VCaP (cell line): ENCODE measurements around the gene CEMIP.

ENCODE experiments used
- H3K27ac ChIP-seq: fragments of 450-650 bp; 2 replicates; pipeline ENCODE4 v1.5.1; 2017
- CTCF ChIP-seq: fragments of 450-650 bp; conservative IDR thresholded peaks from 2 replicates; pipeline ENCODE4 v1.5.1; 2017; ENCODE audit warnings: mild to moderate bottlenecking, moderate library complexity

The CEMIP gene

GRCh38 chr15:80931721-80932512 is 152.7 kb downstream of the CEMIP start:
- TF ChIP-seq CTCF, result no peak
- H3K27ac ChIP-seq, result no peak overlapping the region

- no peak overlapping the region for H3K27ac ChIP-seq
- no peak for TF ChIP-seq CTCF
Measured at GRCh38 chr15:80932513-80932815, 153.3 kb downstream of the CEMIP start.

GRCh38 chr15:80932989-80933388 is 153.8 kb downstream of the CEMIP start:
- no peak for TF ChIP-seq CTCF
- no peak overlapping the region for H3K27ac ChIP-seq

DNA sequence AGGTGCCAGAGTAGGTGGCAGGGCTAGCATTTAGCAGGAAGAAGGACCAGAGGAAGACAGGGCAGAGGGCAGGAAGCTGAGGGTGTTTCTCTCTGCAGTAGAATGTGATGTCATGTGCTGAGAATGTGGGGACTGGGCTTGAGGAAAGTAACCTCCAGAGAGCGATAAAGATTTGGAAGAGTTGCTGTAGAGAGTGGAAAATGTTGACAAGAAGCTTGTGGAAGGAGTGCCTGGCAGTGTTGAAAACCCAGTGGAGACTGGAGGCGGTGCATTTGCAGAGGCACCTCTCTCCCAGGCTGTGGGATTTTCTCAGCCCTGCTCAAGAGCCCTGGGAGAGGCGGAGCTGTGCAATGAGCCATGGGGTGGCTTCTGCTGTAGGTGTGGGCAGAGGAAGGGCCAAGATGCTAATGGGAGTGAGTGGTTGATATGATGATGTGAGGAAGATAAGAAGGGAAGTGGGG is 155.6 kb downstream of the CEMIP start:
- H3K27ac ChIP-seq, result no peak overlapping the region
- TF ChIP-seq CTCF, result no peak

DNA sequence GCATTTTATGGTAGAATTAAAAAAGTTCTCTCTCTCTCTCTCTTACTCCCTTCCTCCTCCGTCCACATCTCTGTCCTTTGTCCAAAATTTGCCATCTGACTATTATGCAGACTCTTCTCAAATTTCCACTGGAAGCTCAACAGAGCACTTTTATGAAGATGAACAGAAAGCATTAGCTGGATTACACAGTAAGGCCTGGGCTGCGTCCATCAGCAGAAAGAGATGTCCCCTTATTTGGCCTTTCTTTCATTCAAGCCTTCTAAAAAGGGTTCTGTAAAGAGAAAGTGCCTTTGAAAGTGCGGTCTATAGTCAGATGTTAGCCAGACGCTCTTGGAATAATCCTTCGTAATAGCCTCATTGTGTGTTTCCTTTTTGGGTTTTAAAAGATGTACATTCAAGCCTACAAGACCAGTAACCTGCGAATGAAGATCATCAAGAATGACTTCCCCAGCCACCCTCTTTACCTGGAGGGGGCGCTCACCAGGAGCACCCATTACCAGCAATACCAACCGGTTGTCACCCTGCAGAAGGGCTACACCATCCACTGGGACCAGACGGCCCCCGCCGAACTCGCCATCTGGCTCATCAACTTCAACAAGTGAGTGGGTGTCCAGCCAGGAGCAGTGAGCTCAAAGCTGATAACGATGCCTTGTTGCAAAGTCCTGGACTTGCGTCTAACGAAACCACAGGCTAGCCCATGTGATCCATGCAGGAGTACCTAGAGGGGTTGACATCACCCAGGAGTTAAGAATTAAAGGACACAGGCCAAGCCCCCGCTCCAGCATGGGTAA is 157.3 kb downstream of the CEMIP start:
- TF ChIP-seq CTCF, result no peak
- no peak overlapping the region for H3K27ac ChIP-seq

DNA sequence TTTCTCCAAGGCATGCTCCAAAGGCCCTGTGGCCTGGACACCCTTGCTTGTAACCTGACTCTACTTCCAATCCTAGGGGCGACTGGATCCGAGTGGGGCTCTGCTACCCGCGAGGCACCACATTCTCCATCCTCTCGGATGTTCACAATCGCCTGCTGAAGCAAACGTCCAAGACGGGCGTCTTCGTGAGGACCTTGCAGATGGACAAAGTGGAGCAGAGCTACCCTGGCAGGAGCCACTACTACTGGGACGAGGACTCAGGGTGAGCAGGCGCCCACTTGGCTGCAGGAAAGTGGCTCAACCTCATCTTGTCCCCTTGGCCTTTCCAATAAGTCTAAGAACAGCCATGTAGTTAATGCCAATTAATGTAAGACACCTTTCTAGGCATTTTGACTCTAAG is 158.5 kb downstream of the CEMIP start:
- no peak for TF ChIP-seq CTCF

DNA sequence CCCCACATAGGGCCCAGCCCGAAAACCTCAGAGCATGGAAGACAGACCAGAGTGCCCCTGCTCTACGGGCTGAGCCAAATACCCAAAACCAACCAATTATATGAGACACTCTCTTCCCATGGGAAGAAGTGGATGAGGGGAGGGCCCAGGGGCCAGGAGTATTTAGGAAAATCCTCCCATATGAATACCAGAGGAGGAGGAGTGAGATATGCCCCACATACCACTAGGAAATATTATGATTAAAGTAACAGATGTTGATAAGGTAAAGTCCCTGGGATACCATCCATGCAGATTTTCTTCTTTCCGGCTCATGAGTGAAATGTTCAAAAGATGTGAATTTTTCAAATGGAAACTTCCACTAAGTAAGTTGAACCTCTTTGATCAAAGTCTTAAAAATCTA is 160.0 kb downstream of the CEMIP start:
- no peak for TF ChIP-seq CTCF
- no peak overlapping the region for H3K27ac ChIP-seq

More for the DNA sequence above, 158.5 kb downstream of the CEMIP start:
- no peak overlapping the region for H3K27ac ChIP-seq
